GM23248 (cell line): ENCODE measurements around the gene SUDS3. TPM values are rescaled to one million over a fixed set of nuclear protein-coding genes. Genes with fewer than 3 reads are reported as not detected.

Source experiments
- DNase-seq: peaks from one replicate; pipeline ENCODE4 v3.0.0-alpha.2; 2015
- H2AFZ ChIP-seq: fragments of 200-600 bp; sonication (generic); 2 replicates; pipeline ENCODE4 v1.6.1; 2016; ENCODE audit warnings: antibody characterized with exemption
- H3F3A ChIP-seq: fragments of 200-600 bp; sonication (generic); 2 replicates; pipeline ENCODE4 v1.6.1; 2016; ENCODE audit warnings: mild to moderate bottlenecking, antibody characterized with exemption, mixed run types; ENCODE audit not compliant: insufficient read depth
- H3K27ac ChIP-seq: fragments of 200-600 bp; sonication (generic); 2 replicates; pipeline ENCODE4 v1.5.1; 2016; ENCODE audit warnings: mild to moderate bottlenecking
- H3K27me3 ChIP-seq: fragments of 200-600 bp; sonication (generic); replicated peaks from 2 replicates; pipeline ENCODE4 v1.6.1; 2016; ENCODE audit warnings: mild to moderate bottlenecking; ENCODE audit not compliant: insufficient read depth
- H3K36me3 ChIP-seq: fragments of 200-600 bp; sonication (generic); 2 replicates; pipeline ENCODE4 v1.6.1; 2016; ENCODE audit warnings: low read depth, mild to moderate bottlenecking
- H3K4me1 ChIP-seq: fragments of 200-600 bp; sonication (generic); 2 replicates; pipeline ENCODE4 v1.6.1; 2016; ENCODE audit warnings: mild to moderate bottlenecking; ENCODE audit not compliant: insufficient read depth
- H3K4me2 ChIP-seq: fragments of 200-600 bp; sonication (generic); one replicate; pipeline ENCODE4 v1.6.1; 2016; ENCODE audit warnings: mild to moderate bottlenecking; ENCODE audit not compliant: unreplicated experiment
- H3K4me3 ChIP-seq: fragments of 200-600 bp; sonication (generic); 2 replicates; pipeline ENCODE4 v1.5.1; 2016; ENCODE audit warnings: mild to moderate bottlenecking
- H3K79me2 ChIP-seq: fragments of 200-600 bp; sonication (generic); 2 replicates; pipeline ENCODE4 v1.6.1; 2016; ENCODE audit warnings: mild to moderate bottlenecking; ENCODE audit not compliant: insufficient read depth
- H3K9ac ChIP-seq: fragments of 200-600 bp; sonication (generic); 2 replicates; pipeline ENCODE4 v1.6.1; 2016; ENCODE audit warnings: mild to moderate bottlenecking
- H3K9me2 ChIP-seq: fragments of 200-600 bp; sonication (generic); 2 replicates; pipeline ENCODE4 v1.6.1; 2016; ENCODE audit warnings: mixed run types, mild to moderate bottlenecking, moderate library complexity; ENCODE audit not compliant: insufficient read depth
- H3K9me3 ChIP-seq: fragments of 200-600 bp; sonication (generic); one replicate; pipeline ENCODE4 v1.6.1; 2017; ENCODE audit warnings: low read depth
- H4K20me1 ChIP-seq: fragments of 200-600 bp; sonication (generic); 2 replicates; pipeline ENCODE4 v1.6.0; 2016; ENCODE audit not compliant: insufficient read depth
- EZH2 ChIP-seq: fragments of 200-600 bp; sonication (generic); IDR thresholded peaks from 2 replicates; pipeline ENCODE4 v1.6.1; 2018; ENCODE audit warnings: antibody characterized with exemption, mild to moderate bottlenecking; ENCODE audit not compliant: insufficient read depth, poor library complexity, severe bottlenecking
- EZH2phosphoT487 ChIP-seq: fragments of 200-600 bp; sonication (generic); IDR thresholded peaks from 2 replicates; pipeline ENCODE4 v1.6.1; 2018; ENCODE audit warnings: antibody characterized with exemption, moderate library complexity, mild to moderate bottlenecking, low read depth; ENCODE audit not compliant: insufficient read depth
- WGBS, 2 experiments: methylation state at CpG; one replicate each; pipeline ENCODE4 v1.1.6; 2015 to 2017; ENCODE audit warnings: low lambda C conversion rate in 2 of 2, low coverage in 1 of 2; ENCODE audit errors: missing lambda C conversion rate in 2 of 2; 5-methylcytosine and 5-hydroxymethylcytosine counted together
- in situ Hi-C: fragments of 300-500 bp; cut with MboI; formaldehyde crosslinking; loops from 2 replicates; pipeline ENCODE4 v1.15.0; 2020
- polyA plus RNA-seq: library from polyadenylated mRNA; unstranded; fragments of >200 nt; fragmentation: Nextera tagmentation; extraction: Ambion mirVana; gene quantifications from 2 replicates; pipeline ENCODE4 v1.2.1, GENCODE V29; 2016
- total RNA-seq: library from RNA; depleted of rRNA; stranded (reverse); fragments of >200 nt; shearing (Covaris generic); gene quantifications from 2 replicates; pipeline ENCODE4 v1.2.3, GENCODE V29; 2014

SUDS3 gene
- total and polyA plus RNA-seq, 2 experiments from 2014 or later, result 17.6 to 27.1 TPM

DNA sequence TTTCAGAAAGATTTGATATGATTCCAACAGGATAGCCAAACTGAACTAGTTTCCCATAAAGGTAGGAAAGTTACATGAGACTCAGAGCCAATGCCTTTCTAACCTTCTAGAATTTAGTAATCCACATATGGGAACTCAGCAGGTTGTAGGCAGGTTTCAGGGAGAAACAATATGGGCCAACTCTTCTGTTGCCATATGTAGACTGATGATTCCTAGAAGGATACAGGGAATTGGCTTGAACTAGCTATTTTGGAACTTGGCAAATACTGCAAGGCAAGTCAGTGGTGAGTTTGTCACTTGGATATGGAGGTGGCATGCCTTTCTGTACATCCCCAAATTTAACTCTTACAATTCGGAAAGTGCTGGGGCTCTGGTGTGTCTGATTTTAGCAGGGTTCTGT, 15.5 kb downstream of the SUDS3 start:
- H3K4me2 ChIP-seq, result no peak overlapping the region
- peaks cover 38% of the 10 kb centered on the region; the same call in 1 of the 2 replicates for H3K36me3 ChIP-seq
- no peak for DNase-seq
- H3K9me3 ChIP-seq, result no peaks in the 10 kb centered on the region
- H3K9me2 ChIP-seq, result no peaks in the 10 kb centered on the region
- no peaks in the 10 kb centered on the region for H4K20me1 ChIP-seq
- no peak overlapping the region for H3K27ac ChIP-seq
- no peaks in the 10 kb centered on the region for H3K27me3 ChIP-seq
- TF ChIP-seq EZH2phosphoT487, result no peak
- TF ChIP-seq EZH2, result no peak
- no peak overlapping the region for H3K9ac ChIP-seq
- no peak overlapping the region for H3K4me3 ChIP-seq
- H3K4me1 ChIP-seq, result no peaks in the 10 kb centered on the region
- in situ Hi-C loops, result no loop called here
- peaks cover 8% of the 10 kb centered on the region; the same call in 1 of the 2 replicates for H3K79me2 ChIP-seq
- H3F3A ChIP-seq, result no peaks in the 10 kb centered on the region
- no peak overlapping the region for H2AFZ ChIP-seq
- 95 to 100% methylated on average over 1 of the region's 1 CpG for WGBS, 2 experiments

DNA sequence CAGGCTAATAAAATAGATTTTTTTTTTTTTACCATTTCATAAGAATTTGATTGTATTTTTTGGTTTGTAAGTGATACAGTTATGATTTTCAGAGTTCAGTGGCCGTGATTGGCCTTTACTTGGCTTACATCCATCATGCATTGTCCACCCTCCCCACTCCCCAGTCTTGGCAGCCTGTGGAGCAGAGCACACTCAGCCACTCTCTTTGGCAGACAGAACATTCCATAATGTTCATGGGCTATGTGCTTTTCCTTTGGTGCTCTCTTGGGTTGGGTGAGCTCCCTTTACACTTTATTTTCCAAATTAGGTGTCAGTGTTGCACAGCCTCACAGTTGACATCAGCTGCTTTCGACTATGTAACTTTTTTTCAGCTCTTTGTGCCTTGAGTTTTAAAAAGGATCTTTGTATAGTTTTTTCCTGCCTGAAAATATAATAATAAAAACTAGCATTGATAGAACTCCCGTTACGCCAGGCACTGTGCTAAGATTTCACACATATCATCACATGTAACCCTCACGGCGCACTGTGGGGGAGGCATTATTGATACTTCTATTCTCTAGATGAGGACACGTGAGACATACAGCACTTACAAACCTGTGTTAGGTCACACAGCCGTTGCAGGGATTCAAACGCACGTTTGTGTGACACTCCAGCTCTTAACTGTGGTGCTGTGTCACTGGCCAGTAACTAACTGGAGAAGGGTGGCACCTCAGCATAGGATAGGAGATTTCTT, 21.5 kb downstream of the SUDS3 start:
- no peak for TF ChIP-seq EZH2phosphoT487
- no peak for TF ChIP-seq EZH2
- H3F3A ChIP-seq, result peaks cover 23% of the 10 kb centered on the region
- DNase-seq, result no peak
- H3K9me2 ChIP-seq, result no peaks in the 10 kb centered on the region
- peaks cover 7% of the 10 kb centered on the region; the same call in 1 of the 2 replicates for H3K36me3 ChIP-seq
- WGBS, 2 experiments, result 91 to 92% methylated on average over 10 of the region's 10 CpGs
- H3K4me3 ChIP-seq, result no peak overlapping the region
- H3K9ac ChIP-seq, result no peak overlapping the region
- no peaks in the 10 kb centered on the region for H4K20me1 ChIP-seq
- no peaks in the 10 kb centered on the region for H3K9me3 ChIP-seq
- peaks cover 10% of the 10 kb centered on the region for H3K4me1 ChIP-seq
- H3K79me2 ChIP-seq, result peaks cover 11% of the 10 kb centered on the region; the same call in 1 of the 2 replicates
- no peak overlapping the region for H3K27ac ChIP-seq
- no peak overlapping the region for H2AFZ ChIP-seq
- H3K27me3 ChIP-seq, result no peaks in the 10 kb centered on the region
- in situ Hi-C loops, result no loop called here
- no peak overlapping the region for H3K4me2 ChIP-seq

DNA sequence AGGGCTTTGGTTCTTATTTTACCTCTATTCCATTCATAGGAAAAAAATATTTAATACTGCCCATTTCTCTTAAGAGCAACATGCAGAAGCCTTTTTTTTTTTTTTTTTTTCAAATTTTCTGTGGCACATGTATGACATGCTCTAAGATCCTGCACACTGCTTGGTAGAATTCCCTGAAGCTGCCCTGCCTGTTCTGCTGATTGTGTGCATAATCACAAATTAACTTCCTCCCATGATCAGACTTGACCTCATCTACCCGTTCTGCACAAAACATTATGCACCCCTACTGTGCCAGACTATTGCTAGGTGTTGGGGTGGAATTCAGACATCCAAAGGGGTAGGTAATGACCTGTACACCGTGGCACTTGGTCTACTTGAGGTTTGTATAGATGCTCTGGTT, 22.2 kb downstream of the SUDS3 start:
- H3K4me1 ChIP-seq, result peaks cover 10% of the 10 kb centered on the region
- no peak overlapping the region for H3K9ac ChIP-seq
- DNase-seq, result no peak
- in situ Hi-C loops, result no loop called here
- H2AFZ ChIP-seq, result no peak overlapping the region
- H4K20me1 ChIP-seq, result no peaks in the 10 kb centered on the region
- H3K36me3 ChIP-seq, result peaks cover 13% of the 10 kb centered on the region; the same call in 1 of the 2 replicates
- peaks cover 27% of the 10 kb centered on the region for H3F3A ChIP-seq
- H3K4me3 ChIP-seq, result no peak overlapping the region
- no peak overlapping the region for H3K27ac ChIP-seq
- 93 to 100% methylated on average over 2 of the region's 2 CpGs for WGBS, 2 experiments
- H3K9me3 ChIP-seq, result no peaks in the 10 kb centered on the region
- TF ChIP-seq EZH2, result no peak
- H3K9me2 ChIP-seq, result no peaks in the 10 kb centered on the region
- peaks cover 11% of the 10 kb centered on the region; the same call in 1 of the 2 replicates for H3K79me2 ChIP-seq
- H3K4me2 ChIP-seq, result no peak overlapping the region
- H3K27me3 ChIP-seq, result no peaks in the 10 kb centered on the region

DNA sequence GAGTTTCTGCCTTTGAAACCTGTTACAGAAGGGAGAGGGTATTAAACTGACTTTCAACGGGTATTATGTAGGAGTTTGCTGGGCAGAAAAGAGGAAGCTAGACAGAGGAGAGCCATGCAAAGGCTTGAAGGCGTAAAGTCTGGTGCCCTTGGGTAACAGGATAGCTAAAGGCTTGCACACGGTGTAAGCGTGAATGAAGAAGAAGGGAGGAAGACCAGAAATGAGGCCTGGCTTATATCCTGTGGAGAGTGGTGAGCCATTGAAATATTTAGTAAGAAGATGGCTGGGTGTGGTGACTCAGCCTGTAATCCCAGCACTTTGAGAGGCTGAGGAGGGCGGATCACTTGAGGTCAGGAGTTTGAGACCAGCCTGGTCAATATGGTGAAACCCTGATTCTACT, 22.6 kb downstream of the SUDS3 start:
- DNase-seq, result peak; percentile 35
- H3K9me2 ChIP-seq, result no peaks in the 10 kb centered on the region
- H3K27ac ChIP-seq, result no peak overlapping the region
- no peak overlapping the region for H3K9ac ChIP-seq
- no peaks in the 10 kb centered on the region for H4K20me1 ChIP-seq
- H3K79me2 ChIP-seq, result peaks cover 9% of the 10 kb centered on the region; the same call in 1 of the 2 replicates
- H3K36me3 ChIP-seq, result peaks cover 17% of the 10 kb centered on the region; the same call in 1 of the 2 replicates
- no peaks in the 10 kb centered on the region for H3K9me3 ChIP-seq
- 83 to 88% methylated on average over 5 of the region's 5 CpGs for WGBS, 2 experiments
- H3K4me3 ChIP-seq, result no peak overlapping the region
- H3K27me3 ChIP-seq, result no peaks in the 10 kb centered on the region
- in situ Hi-C loops, result no loop called here
- peaks cover 10% of the 10 kb centered on the region for H3K4me1 ChIP-seq
- no peak overlapping the region for H2AFZ ChIP-seq
- H3K4me2 ChIP-seq, result no peak overlapping the region
- H3F3A ChIP-seq, result peaks cover 27% of the 10 kb centered on the region
- no peak for TF ChIP-seq EZH2phosphoT487
